Fibroblast of villous mesenchyme (primary cell): ENCODE results near the gene DYDC1. TPM values are rescaled to one million over a fixed set of nuclear protein-coding genes. Genes with fewer than 3 reads are reported as not detected.
A peak's percentile ranks its signal among the peaks of the same experiment; 100 is the strongest.

Source experiments
- DNase-seq: peaks from one replicate; pipeline ENCODE4 v3.0.0-alpha.2; 2010; ENCODE audit warnings: low read depth
- H3K4me3 ChIP-seq: 2 replicates; pipeline ENCODE4 v1.5.1; 2011; ENCODE audit warnings: low read depth, mild to moderate bottlenecking, low read length
- total RNA-seq: library from RNA; depleted of rRNA; stranded (reverse); fragments of >200 nt; gene quantifications from 2 replicates; pipeline ENCODE4 v1.2.3, GENCODE V29; 2012
- TF ChIP-seq, protein P1 (sequence below): IDR thresholded peaks from 2 replicates; pipeline ENCODE4 v1.5.1; 2012; ENCODE audit warnings: low read depth, mild to moderate bottlenecking, low read length; ENCODE audit not compliant: insufficient read depth

Gene DYDC1
- total RNA-seq, 1 donor = not detected

- TF ChIP-seq, protein P1, sequence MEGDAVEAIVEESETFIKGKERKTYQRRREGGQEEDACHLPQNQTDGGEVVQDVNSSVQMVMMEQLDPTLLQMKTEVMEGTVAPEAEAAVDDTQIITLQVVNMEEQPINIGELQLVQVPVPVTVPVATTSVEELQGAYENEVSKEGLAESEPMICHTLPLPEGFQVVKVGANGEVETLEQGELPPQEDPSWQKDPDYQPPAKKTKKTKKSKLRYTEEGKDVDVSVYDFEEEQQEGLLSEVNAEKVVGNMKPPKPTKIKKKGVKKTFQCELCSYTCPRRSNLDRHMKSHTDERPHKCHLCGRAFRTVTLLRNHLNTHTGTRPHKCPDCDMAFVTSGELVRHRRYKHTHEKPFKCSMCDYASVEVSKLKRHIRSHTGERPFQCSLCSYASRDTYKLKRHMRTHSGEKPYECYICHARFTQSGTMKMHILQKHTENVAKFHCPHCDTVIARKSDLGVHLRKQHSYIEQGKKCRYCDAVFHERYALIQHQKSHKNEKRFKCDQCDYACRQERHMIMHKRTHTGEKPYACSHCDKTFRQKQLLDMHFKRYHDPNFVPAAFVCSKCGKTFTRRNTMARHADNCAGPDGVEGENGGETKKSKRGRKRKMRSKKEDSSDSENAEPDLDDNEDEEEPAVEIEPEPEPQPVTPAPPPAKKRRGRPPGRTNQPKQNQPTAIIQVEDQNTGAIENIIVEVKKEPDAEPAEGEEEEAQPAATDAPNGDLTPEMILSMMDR = no peak
- no peak overlapping the region for H3K4me3 ChIP-seq
- DNase-seq = no peak
Observed at GRCh38 chr10:80322711-80323110, 33.8 kb downstream of the DYDC1 start.

DNA sequence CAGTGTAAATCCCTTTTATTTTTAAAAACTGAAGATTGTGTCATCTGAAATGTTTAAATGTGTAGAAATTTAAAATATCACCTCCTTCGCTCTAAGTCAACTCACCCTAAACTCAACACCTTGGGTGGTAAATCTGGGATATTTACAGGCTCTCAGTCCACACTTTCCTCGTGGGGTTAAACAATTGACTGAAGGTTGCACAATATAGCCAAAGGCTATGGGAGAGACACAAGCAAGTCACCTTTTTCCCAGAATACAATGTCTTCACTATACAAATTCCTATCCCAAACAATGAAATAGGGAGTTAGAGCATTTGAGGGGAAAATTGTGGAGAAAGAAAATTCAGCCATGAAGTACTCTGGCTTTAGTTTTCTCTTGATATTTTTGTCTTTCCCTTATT is 34.4 kb downstream of the DYDC1 start:
- H3K4me3 ChIP-seq = no peak overlapping the region
- no peak for DNase-seq
- TF ChIP-seq, protein P1 = no peak

GRCh38 chr10:80321183-80321582 is 35.4 kb downstream of the DYDC1 start:
- no peak overlapping the region for H3K4me3 ChIP-seq
- DNase-seq = no peak
- TF ChIP-seq, protein P1 = no peak

DNA sequence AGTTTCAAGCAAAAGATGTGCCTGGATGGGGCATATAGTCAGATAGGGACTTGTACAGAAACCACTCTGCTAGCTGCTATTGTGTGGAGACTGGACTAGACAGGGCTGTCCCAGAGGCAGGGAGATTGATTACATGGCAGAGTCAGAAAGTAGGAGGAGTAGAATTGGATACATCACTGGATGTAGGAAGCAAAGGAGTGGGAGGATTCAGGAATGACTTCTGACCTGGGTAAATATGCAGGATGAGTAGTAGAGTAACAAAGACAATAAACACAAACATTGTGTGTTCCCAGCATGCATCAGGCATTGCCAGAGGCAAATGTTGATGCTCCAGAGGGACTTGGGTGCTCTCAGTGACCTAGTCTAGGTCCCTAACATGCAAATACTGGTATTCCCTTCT is 36.2 kb downstream of the DYDC1 start:
- H3K4me3 ChIP-seq = no peak overlapping the region
- TF ChIP-seq, protein P1 = no peak
- peak; percentile 14 for DNase-seq

GRCh38 chr10:80319725-80320290 is 36.7 kb downstream of the DYDC1 start:
- H3K4me3 ChIP-seq = no peak overlapping the region
- TF ChIP-seq, protein P1 = no peak
- DNase-seq = no peak

- H3K4me3 ChIP-seq = no peak overlapping the region
- no peak for DNase-seq
- TF ChIP-seq, protein P1 = no peak
Observed at GRCh38 chr10:80319318-80319717, 37.2 kb downstream of the DYDC1 start.

DNA sequence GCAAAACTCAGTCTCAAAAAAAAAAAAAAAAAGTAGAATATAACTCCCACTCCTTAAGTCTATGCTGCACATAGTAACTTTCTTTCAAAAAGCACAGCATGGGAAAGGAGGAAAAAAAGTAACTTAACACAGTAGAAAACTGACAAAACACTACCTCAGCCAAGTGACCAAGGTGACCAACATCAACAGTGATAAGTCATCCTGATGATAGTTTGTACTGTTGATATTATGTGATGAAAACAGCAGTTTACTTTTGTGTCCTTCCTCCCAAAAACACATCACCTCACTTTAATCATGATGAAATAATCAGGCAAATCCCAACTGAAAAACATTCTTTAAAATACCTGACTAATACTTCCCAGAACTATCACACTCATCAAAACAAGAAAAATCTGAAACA is 37.8 kb downstream of the DYDC1 start:
- no peak for DNase-seq
- no peak overlapping the region for H3K4me3 ChIP-seq
- TF ChIP-seq, protein P1 = no peak
